GM19025 (cell line): ENCODE measurements around the gene SIDT1.

Source experiments
- ATAC-seq: cut with Tn5 transposase; IDR thresholded peaks from one replicate; pipeline ENCODE4 v1.9.1; 2021; ENCODE audit warnings: mild to moderate bottlenecking, low read depth, moderate library complexity; ENCODE audit not compliant: unreplicated experiment

Gene SIDT1

DNA sequence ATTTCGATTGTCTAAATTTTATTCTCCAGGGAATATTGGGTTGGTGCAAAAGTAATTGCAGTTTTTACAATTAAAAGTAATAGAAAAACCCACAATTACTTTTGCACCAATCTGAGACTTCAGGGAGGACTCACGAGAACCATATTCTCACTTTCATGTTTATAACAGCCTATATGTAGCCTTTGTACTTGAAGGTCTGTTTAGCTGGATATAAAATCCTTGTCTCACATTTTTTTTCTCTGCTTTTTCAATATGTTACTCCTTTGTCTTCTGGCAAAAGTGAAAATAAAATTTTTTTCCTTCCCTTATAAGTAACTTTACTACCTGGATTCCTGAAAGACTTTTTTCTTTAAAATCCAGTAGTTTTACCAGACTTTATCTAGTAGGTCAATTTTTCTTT, 9.2 kb downstream of the SIDT1 start:
- ATAC-seq = no peak

DNA sequence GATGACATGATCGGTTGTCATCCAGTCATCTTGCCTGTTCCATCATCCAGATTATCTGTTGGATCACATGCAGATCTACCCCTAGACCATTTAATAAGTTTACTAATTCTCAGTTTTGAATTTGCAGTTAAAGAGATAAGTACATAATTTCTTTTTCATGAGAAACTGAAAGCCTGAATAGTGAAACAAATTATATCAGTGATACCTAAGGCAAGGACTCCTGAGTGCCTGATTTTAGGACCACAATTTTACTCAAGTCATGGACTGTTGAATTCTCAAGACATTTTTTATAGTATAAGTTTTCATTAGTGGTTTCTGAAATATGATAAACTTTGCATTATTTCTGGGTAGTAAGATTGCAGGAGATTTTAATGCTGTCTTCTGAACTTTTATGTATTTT, 13.2 kb downstream of the SIDT1 start:
- ATAC-seq = no peak

DNA sequence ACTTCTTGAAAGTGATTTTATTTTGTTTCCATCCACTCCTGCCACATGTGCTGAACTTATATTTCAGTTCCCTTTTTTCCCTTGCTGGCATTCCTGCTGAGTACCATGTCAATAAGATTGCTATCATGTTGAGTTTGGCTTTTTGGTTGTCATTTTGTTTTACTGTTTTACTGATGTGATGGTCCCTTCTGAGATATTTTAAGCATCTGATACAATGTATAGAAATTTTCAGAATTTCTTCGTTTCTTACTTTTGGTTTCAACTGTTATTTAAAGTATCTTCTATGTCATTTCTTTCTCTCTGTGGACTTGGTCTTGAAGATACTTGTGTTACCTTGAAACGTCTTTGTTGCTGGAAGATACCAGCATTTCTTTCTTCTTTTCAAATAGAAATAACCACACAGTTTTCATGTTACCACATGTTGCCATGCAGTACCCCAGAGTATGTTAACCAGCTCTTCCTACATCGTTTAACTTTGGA, 14.1 kb downstream of the SIDT1 start:
- peak; percentile 86 for ATAC-seq

DNA sequence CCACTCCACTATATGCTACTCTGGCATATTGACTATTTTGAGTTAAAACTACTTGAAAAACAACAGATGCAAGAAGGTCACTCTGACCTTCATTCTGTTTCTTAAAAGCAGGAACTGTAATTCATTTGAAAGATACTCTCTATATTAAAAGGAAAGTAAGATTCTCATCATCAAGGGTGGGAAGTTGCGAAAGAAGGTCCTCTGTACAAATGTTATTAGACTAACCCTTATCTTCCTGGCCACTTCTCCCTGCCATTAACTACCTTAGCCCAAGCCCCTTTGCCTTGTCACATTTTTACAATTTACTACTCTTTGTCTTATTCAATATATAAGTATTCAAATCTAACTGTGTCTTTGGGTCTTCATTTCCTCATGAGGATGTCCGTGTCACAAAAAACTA, 16.1 kb downstream of the SIDT1 start:
- ATAC-seq = no peak

DNA sequence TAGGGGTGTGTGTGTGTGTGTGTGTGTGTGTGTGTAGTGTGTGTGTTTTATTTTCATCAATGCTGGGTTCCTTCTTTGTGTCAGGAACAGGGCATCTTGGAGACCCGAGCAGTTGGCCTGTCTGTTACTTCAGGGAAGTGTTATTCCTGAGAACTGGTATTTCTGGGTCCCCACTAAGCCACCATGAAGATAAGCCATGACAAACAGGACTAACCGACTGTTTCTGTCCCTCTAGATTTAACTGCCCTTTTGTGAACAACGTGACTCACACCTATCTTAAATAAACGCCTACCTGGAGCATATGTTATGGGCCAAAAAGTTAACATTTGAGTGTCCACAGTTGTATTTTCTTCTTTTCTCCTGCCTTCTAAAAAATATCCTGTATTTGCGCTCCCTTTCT, 19.5 kb downstream of the SIDT1 start:
- no peak for ATAC-seq

DNA sequence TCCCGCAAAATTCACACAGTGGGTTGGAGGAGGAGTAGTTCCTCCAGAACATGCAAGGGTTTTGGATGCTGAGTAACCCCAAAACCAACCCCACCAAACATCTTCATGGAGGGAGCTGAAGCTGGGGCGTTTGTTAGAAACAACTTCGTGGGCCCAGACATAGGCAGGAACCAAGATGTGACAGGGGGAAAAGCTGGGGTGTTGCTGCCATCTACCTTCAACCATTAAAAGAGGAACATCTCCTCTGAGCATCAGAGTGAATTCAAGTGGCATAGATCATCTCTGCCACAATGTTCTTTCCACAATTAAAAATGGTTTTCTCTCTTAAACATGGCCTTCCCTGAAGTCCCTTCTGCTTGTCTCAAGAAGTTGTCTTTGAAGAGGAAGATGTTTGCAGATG, 20.5 kb downstream of the SIDT1 start:
- no peak for ATAC-seq

DNA sequence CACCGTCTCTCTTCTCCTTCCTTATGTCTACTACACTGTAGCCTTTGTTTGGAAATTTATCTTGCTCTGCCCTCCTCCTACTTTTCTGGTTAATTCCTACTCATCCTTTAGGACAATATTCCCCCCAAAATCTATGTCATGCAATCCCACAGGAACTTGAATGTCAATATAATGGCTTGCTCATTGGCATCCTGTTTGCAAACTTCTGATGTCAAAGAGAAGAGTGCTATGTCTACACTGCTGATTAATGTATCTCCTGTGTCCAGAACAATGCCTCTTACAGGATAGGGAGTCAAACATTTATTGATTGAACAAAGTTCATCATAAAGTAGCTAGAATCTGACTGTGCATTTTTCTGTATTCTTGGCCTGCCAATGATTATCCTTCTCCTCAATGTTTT, 22.8 kb downstream of the SIDT1 start:
- ATAC-seq = no peak

DNA sequence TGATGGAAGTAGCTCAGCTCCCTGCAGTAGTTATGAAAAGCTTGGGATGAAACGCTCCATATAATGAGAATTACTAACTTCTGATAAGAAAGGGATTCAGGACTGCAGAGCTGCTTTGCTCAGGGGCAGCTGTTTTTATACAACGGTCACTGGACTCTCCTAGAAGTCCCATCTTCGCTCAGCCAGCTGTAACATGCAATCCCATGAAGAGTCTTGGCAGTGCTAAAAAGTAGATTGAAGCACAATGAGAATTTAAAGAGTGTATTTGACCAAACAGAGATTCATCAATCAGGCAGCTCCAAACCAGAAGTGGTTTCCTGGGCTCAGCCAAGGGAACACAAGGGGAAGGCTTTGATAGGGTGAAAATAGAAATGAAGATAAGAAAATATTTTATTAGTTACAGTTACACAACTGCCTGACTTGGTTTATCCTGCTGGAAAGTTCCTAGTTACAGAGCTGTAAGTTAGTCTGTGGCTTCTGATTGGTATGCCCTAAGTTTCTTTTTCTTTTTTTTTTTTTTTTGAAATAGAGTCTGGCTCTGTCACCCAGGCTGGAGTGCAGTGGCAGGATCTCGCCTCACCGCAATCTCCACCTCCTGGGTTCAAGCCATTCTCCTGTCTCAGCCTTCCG, 24.1 kb downstream of the SIDT1 start:
- ATAC-seq = no peak

DNA sequence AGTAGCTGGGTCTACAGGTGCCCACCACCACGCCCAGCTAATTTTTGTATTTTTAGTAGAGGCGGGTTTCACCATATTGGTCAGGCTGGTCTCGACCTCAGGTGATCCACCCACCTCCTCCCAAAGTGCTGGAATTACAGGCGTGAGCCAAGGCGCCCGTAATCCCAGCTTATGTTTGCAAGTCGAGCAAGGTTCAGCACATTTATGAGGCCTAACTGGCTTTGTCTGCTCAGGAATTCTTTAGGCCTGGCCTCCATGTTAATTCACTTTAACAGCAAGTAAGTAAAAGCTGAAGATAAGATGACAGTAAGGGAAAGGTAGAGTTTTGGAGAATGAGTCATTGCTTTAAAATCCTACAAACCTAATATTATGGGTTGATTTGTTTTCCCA, 24.6 kb downstream of the SIDT1 start:
- no peak for ATAC-seq

DNA sequence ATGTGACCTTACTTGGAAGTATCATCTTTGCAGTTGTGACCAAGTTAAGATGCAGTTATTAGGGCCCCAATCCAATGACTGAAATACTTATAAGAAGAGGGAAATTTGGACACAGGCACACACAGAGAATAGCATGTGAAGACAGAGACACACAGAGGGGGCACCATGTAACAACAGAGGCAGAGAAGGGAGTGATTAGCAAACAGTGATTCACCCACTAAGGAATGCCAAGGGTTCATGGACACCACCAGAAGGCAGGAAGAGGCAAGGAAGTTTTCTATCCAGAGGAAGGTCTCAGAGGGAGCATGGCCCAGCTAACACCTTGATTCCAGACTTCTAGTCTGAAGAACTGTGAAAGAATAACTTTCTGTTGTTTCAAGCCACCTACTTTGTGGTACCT, 25.0 kb downstream of the SIDT1 start:
- ATAC-seq = no peak

DNA sequence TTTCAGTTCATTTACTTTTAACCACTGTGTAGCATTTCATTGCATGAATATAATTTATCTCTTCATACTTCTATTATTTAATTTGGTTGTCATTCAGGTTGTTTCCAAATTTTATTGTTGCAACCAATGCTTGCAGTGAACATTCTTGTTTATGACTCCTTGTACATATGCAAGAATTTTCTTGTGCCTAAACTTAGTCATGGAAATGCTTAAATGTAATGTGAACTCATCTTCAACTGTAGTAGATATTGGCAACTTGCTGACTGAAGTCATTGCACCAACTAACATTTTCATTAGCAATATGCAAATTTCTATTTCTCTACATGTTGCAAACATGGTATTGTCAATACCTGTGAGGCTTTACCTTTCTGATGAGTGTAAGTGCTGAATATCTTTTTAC, 26.7 kb downstream of the SIDT1 start:
- no peak for ATAC-seq

DNA sequence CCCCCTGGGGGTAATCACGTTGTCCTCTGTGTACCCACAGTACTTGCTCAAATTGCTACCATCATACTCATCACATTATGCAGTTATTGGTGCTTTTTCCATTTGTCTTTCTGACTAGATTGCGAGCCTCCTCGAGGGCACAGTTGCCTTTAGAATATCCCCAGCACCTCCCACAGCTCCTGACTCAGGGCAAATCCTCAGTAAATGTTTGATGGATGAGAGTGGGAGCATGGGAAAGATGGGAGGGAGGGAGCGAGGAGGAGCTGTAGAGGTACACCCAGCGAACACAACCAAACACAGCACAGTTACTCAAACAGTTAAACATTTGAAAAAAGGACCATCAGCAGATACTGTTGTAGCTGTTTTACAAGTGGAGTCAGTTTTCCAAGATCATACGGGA, 27.9 kb downstream of the SIDT1 start:
- no peak for ATAC-seq

DNA sequence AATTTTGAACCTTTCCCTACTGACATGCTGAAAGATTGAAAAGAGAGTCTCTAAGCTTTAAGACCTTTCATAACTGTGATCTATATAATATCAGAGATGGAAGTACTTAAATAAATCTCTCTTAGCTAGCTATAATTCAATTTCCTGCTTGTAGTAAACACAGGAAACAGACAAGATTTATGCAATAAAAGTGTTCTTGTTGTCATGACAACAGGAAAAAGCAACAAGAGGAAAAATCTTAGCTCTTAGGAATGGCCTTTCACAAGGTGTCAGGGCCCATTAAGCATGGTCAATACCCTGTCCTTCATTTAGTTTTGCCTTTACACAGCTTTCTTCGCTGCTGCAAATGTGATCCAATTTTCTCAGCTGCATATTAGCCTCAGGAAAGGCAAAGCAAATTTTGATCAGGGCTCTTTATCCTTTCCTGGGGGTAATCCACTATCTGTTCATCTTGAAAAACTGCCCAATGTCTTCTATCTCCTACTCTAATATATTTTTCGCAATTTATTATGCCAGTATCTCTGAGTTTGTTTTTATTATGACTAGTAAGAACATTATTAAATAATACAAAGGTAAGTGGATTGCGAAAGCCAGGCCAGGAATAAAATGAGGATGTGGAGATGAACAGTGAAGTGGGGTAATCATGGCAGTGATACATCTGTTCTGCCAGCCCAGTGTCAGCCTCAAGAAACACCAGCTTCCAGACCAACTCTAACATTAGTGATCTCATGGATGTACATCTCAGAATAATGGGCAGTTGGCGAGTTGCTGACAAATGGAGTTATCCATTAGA, 28.7 kb downstream of the SIDT1 start:
- ATAC-seq = no peak

DNA sequence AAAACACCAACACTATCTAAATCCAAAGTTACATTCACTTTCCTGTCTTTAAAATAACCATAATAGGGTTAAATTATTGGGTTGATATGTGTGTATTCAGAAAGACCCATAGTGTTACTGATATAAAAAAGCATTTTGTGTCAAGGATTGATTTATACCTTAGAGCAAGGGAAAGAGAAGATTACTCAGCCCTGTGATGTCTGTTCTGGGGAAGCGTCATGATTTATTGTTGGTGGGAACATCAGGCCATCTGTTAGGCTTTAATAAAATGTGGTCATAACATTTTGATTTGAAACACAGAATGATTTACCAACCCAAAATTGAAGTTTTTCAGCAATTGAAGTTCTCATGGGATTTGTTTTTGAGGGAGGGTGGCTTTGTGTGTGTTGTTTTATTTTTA, 33.2 kb downstream of the SIDT1 start:
- ATAC-seq = no peak

DNA sequence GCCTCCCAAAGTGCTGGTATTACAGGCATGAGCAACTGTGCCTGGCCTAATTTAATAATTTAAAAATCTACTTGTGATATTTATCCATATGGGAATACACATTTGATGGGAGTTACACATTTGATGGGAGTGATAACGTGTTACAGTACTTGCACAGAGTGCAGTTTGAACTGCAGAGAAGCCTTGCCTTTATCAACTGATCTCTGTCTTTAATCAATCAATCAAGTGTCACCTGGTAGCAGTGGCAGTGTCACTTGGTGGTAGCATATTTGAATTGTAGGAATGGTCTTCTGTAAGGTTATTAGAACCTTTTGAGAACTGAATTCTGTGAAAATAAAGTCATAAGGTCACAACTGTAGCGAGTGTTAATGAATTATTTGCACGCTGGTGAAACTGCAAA, 37.8 kb downstream of the SIDT1 start:
- no peak for ATAC-seq

DNA sequence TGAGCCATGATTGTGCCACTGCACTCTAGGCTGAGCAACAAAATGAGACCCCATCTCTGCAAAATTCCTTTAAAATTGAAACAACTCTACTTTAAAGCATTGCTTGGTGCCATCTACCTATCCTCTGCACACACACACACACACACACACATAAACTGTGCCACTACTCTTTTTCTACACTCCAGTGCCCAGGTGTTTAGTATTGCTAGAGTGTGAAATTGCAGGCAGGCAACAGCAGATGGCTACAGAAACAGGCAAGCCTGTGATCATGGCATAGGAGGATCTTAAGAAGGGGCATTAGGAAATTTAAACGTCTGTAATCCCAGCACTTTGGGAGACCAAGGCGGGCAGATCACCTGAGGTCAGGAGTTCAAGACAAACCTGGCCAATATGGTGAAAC, 39.0 kb downstream of the SIDT1 start:
- no peak for ATAC-seq

DNA sequence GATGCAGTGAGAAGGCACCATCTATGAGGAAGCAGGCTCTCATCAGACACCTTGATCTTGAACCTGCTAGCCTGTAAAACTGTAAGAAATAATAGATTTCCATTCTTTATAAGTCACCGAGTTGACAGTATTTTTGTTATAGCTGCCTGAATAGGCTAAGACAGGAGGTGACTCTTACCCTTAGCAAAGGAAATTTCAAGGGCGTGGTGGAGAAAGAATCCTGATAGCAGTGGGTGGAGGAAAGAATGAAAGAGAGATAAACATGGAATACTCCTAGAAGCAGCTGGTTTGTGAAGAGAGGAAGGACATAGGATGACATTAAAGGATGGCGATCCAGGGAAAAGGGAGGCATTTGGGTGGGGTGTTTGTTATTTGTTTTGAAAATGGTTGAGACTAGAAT, 41.4 kb downstream of the SIDT1 start:
- ATAC-seq = no peak

DNA sequence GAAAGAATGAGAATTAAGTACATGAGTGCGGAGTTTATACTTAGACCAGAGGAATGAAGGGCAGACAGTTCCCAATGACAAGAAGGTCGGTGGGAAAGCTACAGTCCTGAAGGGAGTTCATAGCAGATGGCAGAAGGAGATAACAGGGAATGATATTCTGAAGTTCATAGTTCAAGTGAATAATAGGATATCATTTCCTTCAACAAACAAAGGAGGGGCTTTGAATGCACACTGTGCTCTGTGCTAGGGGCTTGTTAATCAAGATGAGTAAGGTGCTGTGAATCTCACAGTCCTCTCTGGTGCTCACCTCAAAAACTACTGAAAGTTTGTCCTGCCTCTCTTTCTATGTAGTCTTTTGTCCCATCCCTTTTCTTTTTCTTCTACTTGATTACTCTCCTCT, 41.9 kb downstream of the SIDT1 start:
- ATAC-seq = no peak

DNA sequence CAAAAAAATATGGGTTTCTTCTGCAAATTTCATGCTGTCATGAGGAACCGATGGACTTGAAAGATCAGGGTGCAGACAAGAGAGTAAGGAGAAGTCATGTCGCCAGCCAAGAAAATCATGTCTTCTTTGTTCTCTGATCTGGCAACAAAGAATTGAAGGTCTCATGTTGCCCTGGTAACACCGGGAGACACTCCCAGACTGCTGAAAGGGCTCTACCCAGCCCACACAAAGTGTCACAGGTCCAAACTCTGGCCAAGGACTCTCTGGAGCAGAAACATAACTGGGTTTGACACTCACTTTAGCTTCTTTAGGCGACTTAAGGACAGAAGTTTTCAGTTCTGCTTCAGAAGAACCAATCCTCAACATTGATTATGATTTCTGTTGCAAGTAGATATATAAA, 42.9 kb downstream of the SIDT1 start:
- no peak for ATAC-seq

DNA sequence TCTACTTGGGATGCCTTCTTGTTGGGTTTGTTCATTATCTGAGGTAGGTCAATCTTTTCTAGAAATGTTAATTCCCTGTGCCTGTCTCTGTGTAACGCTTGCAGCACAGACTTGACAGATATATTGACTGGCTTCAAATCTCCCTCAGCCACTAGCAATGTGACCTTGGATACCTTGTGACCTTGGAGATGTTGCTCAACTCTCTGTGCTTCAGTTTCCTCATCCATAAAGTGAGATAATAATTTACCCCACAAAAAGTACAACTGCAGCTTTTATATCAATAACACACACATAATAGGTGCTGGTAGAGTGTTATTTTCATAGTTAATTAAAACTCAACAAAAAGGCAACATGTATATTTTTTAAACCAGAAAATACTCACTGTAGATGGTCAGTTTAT, 52.9 kb downstream of the SIDT1 start:
- ATAC-seq = no peak

DNA sequence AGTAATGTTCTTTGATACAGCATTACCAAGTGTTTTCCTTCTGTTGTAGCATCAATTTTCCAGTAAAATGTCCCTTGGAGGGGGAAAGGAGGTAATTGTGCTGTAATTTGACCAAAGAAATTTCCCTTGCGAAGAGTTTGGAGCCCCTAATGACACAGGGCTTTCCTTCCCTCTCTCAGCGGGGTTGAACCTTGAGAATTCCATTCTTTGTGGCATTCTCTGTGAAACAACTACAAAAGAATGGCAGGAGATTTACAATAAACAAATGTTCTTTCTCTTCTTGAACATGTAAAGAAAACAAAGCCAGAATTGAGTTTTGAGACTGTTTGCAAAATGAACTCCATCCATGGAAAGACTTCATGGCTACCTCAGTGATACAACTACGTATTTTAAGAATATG, 53.4 kb downstream of the SIDT1 start:
- ATAC-seq = no peak

DNA sequence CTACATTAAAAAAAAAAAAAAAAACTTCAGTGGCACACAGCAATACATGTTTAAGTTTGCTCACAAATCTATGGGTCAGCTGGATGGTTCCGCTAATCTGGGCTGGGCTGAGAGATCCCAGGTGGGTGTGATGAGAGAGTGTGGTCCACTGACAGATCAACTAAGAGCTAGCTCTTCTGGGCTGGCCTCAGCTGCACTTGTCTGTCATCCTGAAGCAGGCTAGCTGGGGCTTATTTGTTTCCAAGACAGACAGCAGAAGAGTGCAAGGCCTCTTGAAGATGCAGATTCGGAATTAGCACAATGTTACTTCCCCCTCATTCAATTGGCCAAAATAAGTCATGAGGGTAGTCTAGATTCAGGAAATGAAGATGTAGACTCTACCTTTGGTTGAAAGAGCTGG, 56.5 kb downstream of the SIDT1 start:
- no peak for ATAC-seq
